Measurements from ENCODE around the gene NOL4L.

NOL4L gene

DNA sequence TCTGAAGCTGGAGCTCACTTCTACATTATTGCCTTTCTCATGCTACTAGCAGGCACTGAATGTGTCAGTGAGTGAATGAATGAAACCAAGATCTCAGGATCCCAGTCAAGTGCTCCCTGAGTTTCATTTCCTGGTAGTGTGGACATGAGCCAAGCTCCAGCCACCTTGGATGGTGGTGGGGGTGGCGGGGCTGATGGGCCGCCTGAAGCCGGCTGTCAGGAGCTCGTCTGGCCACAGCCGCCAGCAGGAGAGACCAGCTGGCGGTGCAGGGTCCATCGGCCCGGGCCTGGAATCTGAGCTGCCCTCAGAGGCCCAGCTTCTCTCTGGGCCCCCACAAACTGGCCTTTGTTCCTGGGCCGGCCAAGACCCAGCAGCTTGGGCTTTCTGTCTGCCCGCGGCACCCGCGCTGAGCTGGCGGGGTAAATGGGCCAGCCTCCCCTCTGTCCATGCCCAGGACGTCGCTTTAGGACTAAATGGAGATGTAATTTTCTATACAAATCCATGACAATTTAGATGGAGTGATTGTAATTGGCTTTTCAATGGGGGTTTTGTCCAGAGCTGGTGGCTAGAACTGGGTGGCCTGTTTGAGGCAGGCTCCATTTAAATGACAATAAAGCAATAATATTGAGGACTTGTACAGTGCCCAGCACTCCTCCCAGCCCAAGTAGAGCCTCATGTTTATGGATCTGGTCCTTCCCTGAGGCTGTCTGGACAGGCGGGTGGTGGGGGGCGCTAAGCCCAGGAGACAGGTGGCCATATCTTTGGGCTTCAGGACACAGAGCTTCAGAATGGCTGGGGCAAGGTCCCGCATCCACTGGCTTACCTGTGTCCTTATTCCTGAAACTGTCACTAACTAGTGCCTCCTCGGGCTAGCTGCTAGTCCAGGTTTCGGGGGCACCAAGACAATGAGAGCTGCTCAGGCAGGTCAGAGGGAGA lies 43.5 kb downstream of the NOL4L start:
- H3K4me1 Mint-ChIP-seq (ENCODE audit: low read depth) = peaks cover 82% of the 10 kb centered on the region
- no peaks in the 10 kb centered on the region for H3K9me3 Mint-ChIP-seq
- no peak for DNase-seq
- H3K27ac Mint-ChIP-seq = peak overlapping the region; percentile 94
- H3K4me3 Mint-ChIP-seq = no peak overlapping the region
- no peaks in the 10 kb centered on the region for H3K27me3 Mint-ChIP-seq
- no peaks in the 10 kb centered on the region for H3K36me3 Mint-ChIP-seq (ENCODE audit: low read depth)

DNA sequence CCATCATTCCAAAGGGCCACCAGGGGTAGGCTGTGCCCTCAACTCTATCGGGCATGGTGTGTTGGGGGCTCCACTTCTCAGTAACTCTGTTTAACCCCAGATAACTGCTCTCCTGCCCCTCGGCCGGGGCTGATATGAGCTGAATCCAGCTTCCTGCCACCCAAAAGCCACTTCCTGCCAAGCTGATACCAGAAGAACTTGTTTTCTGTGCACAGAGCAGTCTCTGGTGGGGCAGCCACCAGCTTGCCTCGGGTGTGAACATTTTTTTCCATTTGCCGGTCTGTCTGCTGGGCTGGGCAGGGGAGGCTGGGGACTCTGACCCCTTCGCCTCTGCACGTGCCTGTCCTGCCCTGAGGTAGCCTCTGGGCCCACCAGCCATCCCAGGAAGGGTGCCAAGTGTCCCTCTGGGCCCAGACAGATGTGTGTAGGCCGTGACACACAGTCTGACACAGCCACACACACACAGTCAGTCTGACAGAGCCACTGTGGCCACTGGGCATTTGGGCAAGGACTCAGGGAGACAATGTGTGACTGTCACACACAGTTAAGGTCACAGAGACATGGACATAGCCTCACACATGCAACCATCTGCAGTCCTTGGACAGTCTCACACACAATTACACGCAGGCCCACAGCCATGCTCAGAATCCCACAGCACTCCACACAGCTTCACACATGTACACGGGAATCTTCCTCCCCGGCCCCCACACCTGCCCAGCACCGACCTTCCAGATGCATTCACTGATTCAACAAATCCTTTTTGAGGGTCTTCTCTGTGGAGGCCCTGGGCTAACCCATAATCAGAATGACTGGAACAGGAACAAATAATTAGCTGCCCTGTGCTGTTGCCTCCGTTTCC lies 45.1 kb downstream of the NOL4L start:
- Mint-ChIP-seq H3K9me3 (no peaks in the 10 kb centered on the region), H3K4me1 (ENCODE audit: low read depth) (peaks cover 82% of the 10 kb centered on the region), H3K27ac (peak overlapping the region; percentile 94), H3K36me3 (ENCODE audit: low read depth) (no peaks in the 10 kb centered on the region), H3K27me3 (no peaks in the 10 kb centered on the region), H3K4me3 (peak overlapping the region; percentile 42)
- DNase-seq = peak; percentile 80

DNA sequence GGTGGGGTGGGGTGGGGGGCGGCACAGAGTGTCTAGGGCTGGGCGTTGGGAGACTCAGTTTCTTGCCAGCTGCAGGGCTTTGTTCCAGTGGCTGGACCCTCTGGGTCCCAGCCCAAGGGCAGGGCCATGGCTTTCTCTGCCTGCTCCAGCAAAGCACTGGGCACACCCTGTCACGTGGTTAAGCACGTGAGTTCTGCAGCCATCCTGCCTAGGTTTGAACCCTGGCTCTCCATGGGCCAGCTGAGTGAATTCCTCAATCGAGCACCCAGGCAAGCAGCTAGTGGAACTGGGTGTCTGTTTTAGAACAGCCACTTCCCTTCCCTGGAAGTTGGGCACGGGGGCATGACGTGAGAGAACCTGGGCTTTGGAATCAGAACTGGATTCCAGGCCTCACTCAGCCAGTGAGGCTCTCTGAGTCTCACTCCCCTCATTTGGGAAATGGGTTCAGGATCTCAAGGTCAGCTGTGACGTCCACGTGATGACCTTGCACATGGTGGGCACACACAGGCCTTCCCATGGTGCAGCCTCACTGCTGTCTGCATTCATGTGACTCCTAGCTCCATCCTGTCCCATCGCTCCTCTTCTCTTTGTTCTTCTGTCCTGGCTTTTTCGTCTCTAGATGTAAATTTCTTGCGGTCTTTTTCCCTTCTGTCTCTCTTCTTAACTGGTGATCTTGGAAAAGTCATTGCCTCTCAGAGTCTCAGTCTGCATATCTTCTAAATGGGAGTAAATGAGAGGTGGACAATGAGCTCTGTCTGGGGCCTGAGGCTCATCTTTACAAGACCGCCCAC lies 45.9 kb downstream of the NOL4L start:
- Mint-ChIP-seq H3K4me3 (peak overlapping the region; percentile 60), H3K4me1 (ENCODE audit: low read depth) (peaks cover 83% of the 10 kb centered on the region), H3K9me3 (no peaks in the 10 kb centered on the region), H3K27me3 (no peaks in the 10 kb centered on the region), H3K36me3 (ENCODE audit: low read depth) (no peaks in the 10 kb centered on the region), H3K27ac (peak overlapping the region; percentile 94)
- DNase-seq = peak; percentile 64

GRCh38 chr20:32538526-32538939 lies 46.6 kb downstream of the NOL4L start:
- Mint-ChIP-seq H3K27ac (peak overlapping the region; percentile 94), H3K9me3 (no peaks in the 10 kb centered on the region), H3K36me3 (ENCODE audit: low read depth) (no peaks in the 10 kb centered on the region)

GRCh38 chr20:32537657-32538525 lies 47.2 kb downstream of the NOL4L start:
- peaks cover 84% of the 10 kb centered on the region for H3K4me1 Mint-ChIP-seq (ENCODE audit: low read depth)
- peak overlapping the region; percentile 97 for H3K27ac Mint-ChIP-seq
- DNase-seq = peak; percentile 54
- peak overlapping the region; percentile 85 for H3K4me3 Mint-ChIP-seq
- no peaks in the 10 kb centered on the region for H3K36me3 Mint-ChIP-seq (ENCODE audit: low read depth)
- no peaks in the 10 kb centered on the region for H3K9me3 Mint-ChIP-seq
- no peaks in the 10 kb centered on the region for H3K27me3 Mint-ChIP-seq

More at GRCh38 chr20:32538526-32538939, 46.6 kb downstream of the NOL4L start:
- DNase-seq = peak; percentile 72
- no peaks in the 10 kb centered on the region for H3K27me3 Mint-ChIP-seq
- H3K4me3 Mint-ChIP-seq = peak overlapping the region; percentile 60
- peaks cover 83% of the 10 kb centered on the region for H3K4me1 Mint-ChIP-seq (ENCODE audit: low read depth)

GRCh38 chr20:32536851-32537656 lies 48.1 kb downstream of the NOL4L start:
- Mint-ChIP-seq H3K4me1 (ENCODE audit: low read depth) (peaks cover 82% of the 10 kb centered on the region), H3K36me3 (ENCODE audit: low read depth) (no peaks in the 10 kb centered on the region), H3K4me3 (peak overlapping the region; percentile 85), H3K9me3 (no peaks in the 10 kb centered on the region), H3K27ac (peak overlapping the region; percentile 97), H3K27me3 (no peaks in the 10 kb centered on the region)
- peak; percentile 67 for DNase-seq

GRCh38 chr20:32535953-32536823 lies 48.9 kb downstream of the NOL4L start:
- peak; percentile 79 for DNase-seq
- Mint-ChIP-seq H3K9me3 (no peaks in the 10 kb centered on the region), H3K4me3 (peak overlapping the region; percentile 72), H3K27ac (peak overlapping the region; percentile 92), H3K36me3 (ENCODE audit: low read depth) (no peaks in the 10 kb centered on the region), H3K27me3 (no peaks in the 10 kb centered on the region), H3K4me1 (ENCODE audit: low read depth) (peaks cover 83% of the 10 kb centered on the region)

DNA sequence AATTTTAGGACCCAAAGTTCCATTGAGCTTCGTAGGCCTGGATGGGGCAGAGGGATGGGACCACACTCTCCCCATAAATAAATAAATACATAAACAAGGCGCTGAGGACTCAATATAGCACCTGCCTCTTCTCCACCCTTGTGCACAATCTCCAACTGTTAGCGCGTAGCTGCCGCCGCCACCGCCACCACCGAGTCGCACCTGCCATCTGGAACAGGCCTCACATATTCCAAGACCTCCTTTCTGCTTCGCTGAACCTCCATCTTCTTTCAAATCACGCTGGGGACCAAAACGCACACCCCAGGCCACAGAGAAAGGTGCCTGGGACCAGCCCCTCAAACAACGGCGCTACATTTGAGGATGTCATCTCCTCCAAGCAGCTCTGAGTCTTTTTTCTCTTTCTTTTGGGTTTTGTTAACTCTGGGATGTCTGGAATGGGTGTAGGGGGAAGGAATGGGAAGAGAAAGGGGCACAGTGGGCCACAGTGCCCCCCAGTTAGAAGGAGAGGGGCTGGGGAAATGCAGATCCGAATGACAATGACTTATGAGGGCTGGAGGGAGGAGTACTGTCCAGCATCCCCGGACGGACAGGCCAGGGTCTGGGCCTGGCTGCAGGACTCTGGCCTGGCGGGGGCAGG lies 49.7 kb downstream of the NOL4L start:
- H3K27ac Mint-ChIP-seq = peak overlapping the region; percentile 92
- H3K9me3 Mint-ChIP-seq = no peaks in the 10 kb centered on the region
- H3K36me3 Mint-ChIP-seq (ENCODE audit: low read depth) = no peaks in the 10 kb centered on the region
- H3K4me1 Mint-ChIP-seq (ENCODE audit: low read depth) = peaks cover 79% of the 10 kb centered on the region
- H3K27me3 Mint-ChIP-seq = no peaks in the 10 kb centered on the region
- no peak for DNase-seq
- peak overlapping the region; percentile 72 for H3K4me3 Mint-ChIP-seq

DNA sequence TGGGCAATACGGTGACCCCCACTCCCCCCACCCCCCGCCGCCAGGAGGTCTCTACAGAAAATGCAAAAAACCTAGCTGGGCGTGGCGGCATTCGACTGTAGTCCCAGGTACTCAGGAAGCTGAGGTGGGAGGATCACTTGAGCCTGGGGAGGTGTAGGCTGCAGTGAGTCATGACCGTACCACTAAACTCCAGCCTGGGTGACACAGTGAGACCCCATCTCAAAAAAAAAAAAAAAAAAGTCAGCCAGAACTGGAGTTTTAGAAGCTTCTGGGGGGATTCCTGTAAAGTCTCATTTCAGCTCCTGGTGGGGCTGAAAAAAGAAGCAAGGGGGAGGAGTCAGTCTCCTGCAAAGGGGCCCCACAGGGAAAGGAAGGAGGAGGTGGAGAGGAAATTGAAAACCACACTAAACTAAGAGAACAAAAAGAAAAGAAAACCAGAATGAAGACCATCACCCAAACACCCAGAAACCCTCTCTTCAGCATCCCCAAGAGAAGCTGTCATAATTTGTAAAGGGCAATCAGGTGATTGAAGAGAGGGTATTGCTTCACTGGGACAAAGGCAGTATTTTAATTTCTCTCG lies 50.4 kb downstream of the NOL4L start:
- Mint-ChIP-seq H3K36me3 (ENCODE audit: low read depth) (no peaks in the 10 kb centered on the region), H3K4me1 (ENCODE audit: low read depth) (peaks cover 77% of the 10 kb centered on the region), H3K27me3 (no peaks in the 10 kb centered on the region), H3K9me3 (no peaks in the 10 kb centered on the region), H3K27ac (peak overlapping the region; percentile 92), H3K4me3 (peak overlapping the region; percentile 72)
- DNase-seq = peak; percentile 60

DNA sequence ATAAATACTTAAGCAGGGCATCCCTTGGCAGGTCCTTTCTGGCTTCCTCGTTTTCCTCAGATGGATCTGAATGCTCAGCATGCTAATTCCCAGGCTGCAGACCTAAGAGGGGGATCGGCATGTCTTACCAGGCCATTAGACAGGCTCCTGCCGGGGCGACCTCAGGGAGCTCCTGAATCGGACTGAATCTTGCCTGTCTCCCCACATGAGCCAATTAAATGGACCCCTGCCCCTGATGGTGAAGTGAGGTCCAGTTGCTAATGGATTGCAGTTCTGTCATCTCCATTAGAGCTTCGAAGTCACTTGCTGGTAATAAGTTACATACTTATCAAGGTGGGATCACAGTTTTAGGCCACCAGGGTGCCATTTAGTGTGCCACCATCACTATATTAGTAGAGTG lies 51.4 kb downstream of the NOL4L start:
- Mint-ChIP-seq H3K9me3 (no peaks in the 10 kb centered on the region), H3K4me3 (no peak overlapping the region), H3K27me3 (no peaks in the 10 kb centered on the region), H3K36me3 (ENCODE audit: low read depth) (no peaks in the 10 kb centered on the region), H3K27ac (peak overlapping the region; percentile 30), H3K4me1 (ENCODE audit: low read depth) (peaks cover 77% of the 10 kb centered on the region)
- no peak for DNase-seq

GRCh38 chr20:32532246-32532645 lies 52.9 kb downstream of the NOL4L start:
- no peak for DNase-seq
- no peaks in the 10 kb centered on the region for H3K36me3 Mint-ChIP-seq (ENCODE audit: low read depth)
- no peaks in the 10 kb centered on the region for H3K27me3 Mint-ChIP-seq
- H3K4me3 Mint-ChIP-seq = no peak overlapping the region
- H3K9me3 Mint-ChIP-seq = no peaks in the 10 kb centered on the region
- H3K27ac Mint-ChIP-seq = peak overlapping the region; percentile 35
- peaks cover 79% of the 10 kb centered on the region for H3K4me1 Mint-ChIP-seq (ENCODE audit: low read depth)

Data from activated T-cell treated with anti-CD3 and anti-CD28 coated beads, Interleukin-2, amount 50 U/mL, for 24 hours (primary cell).